HL-60 (cell line): ENCODE results near the gene GALNT9.

Experiments used
- DNase-seq, 2 experiments: peaks; one replicate each; pipeline ENCODE4 v3.0.0-alpha.2; 2010 to 2020; ENCODE audit warnings: low read depth in 1 of 2, low spot score in 1 of 2
- H3K27ac ChIP-seq: fragments of 250-450 bp; sonication (Bioruptor Pico); replicated peaks from 2 replicates; pipeline ENCODE4 v1.5.1; 2020; ENCODE audit warnings: mild to moderate bottlenecking, moderate library complexity
- H3K27me3 ChIP-seq: fragments of 250-450 bp; sonication (Bioruptor Pico); 2 replicates; pipeline ENCODE4 v1.5.1; 2021; ENCODE audit warnings: mild to moderate bottlenecking, moderate library complexity; ENCODE audit not compliant: insufficient read depth, poor library complexity, severe bottlenecking
- H3K4me3 ChIP-seq: replicated peaks from 2 replicates; pipeline ENCODE4 v1.5.1; 2011; ENCODE audit warnings: mild to moderate bottlenecking, control low read depth, low read length; ENCODE audit not compliant: insufficient read depth
- GABPA ChIP-seq: IDR thresholded peaks from 2 replicates; pipeline ENCODE4 v1.6.1; 2012; ENCODE audit warnings: low read depth
- POLR2AphosphoS5 ChIP-seq: IDR thresholded peaks from 2 replicates; pipeline ENCODE4 v1.6.1; 2012; ENCODE audit warnings: low read depth
- SPI1 ChIP-seq: IDR thresholded peaks from 2 replicates; pipeline ENCODE4 v1.6.1; 2012; ENCODE audit warnings: low read depth, mild to moderate bottlenecking, borderline replicate concordance
- TF ChIP-seq, protein P1 (sequence below): IDR thresholded peaks from one replicate; pipeline ENCODE4 v1.5.1; 2011; ENCODE audit warnings: low read length, control low read depth, inconsistent platforms; ENCODE audit not compliant: insufficient read depth
- TF ChIP-seq, protein P2 (sequence below): IDR thresholded peaks from 2 replicates; pipeline ENCODE4 v1.6.1; 2012; ENCODE audit warnings: low read depth; ENCODE audit not compliant: insufficient replicate concordance

The GALNT9 gene

DNA sequence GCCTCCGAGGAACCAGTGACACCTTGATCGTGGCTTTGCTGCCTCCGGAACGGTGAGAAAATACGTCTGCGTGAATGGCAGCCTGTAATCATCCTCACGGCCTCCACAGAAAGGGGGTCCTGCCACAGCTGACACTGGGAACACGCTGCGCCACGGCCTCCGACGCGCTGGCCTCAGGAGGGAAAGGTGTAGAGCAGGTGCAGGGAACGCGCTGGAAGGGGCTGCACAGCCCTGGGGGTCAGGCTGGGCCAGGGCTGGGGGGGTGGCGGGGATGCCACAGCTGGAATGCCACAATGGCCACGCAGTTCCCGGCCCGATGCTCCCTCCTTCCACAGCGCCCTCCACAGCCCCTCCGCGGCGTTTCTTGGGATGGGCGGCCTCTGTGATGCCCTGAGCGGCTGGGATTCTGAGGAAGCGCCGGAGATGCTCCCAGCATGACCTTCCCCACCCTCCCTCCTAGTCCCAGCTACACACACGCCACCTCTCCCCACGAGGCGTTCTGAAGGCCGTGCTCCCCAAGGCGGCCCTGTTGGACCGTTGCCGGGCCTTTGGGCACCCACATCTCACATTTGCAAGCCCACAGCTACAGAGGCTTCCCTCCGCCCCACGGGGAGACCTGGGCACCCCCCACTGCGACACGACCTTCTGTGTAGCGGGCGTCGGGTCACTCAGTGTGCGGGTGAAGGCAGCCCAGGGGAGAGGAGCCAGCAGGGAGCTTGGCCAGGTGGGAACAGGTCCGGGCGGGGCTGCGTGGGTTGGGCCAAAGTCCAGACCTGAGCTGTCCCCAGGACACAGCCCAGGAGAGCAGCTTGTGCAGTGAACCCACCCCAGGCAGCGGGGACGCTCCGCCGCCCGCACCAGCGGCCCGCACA is 31.8 kb upstream of the GALNT9 start:
- Histone ChIP-seq H3K27ac (no peak overlapping the region), H3K27me3 (peaks cover 2% of the 10 kb centered on the region), H3K4me3 (no peak overlapping the region)
- TF ChIP-seq SPI1: no peak
- TF ChIP-seq, protein P1, sequence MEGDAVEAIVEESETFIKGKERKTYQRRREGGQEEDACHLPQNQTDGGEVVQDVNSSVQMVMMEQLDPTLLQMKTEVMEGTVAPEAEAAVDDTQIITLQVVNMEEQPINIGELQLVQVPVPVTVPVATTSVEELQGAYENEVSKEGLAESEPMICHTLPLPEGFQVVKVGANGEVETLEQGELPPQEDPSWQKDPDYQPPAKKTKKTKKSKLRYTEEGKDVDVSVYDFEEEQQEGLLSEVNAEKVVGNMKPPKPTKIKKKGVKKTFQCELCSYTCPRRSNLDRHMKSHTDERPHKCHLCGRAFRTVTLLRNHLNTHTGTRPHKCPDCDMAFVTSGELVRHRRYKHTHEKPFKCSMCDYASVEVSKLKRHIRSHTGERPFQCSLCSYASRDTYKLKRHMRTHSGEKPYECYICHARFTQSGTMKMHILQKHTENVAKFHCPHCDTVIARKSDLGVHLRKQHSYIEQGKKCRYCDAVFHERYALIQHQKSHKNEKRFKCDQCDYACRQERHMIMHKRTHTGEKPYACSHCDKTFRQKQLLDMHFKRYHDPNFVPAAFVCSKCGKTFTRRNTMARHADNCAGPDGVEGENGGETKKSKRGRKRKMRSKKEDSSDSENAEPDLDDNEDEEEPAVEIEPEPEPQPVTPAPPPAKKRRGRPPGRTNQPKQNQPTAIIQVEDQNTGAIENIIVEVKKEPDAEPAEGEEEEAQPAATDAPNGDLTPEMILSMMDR: no peak
- TF ChIP-seq, protein P2, sequence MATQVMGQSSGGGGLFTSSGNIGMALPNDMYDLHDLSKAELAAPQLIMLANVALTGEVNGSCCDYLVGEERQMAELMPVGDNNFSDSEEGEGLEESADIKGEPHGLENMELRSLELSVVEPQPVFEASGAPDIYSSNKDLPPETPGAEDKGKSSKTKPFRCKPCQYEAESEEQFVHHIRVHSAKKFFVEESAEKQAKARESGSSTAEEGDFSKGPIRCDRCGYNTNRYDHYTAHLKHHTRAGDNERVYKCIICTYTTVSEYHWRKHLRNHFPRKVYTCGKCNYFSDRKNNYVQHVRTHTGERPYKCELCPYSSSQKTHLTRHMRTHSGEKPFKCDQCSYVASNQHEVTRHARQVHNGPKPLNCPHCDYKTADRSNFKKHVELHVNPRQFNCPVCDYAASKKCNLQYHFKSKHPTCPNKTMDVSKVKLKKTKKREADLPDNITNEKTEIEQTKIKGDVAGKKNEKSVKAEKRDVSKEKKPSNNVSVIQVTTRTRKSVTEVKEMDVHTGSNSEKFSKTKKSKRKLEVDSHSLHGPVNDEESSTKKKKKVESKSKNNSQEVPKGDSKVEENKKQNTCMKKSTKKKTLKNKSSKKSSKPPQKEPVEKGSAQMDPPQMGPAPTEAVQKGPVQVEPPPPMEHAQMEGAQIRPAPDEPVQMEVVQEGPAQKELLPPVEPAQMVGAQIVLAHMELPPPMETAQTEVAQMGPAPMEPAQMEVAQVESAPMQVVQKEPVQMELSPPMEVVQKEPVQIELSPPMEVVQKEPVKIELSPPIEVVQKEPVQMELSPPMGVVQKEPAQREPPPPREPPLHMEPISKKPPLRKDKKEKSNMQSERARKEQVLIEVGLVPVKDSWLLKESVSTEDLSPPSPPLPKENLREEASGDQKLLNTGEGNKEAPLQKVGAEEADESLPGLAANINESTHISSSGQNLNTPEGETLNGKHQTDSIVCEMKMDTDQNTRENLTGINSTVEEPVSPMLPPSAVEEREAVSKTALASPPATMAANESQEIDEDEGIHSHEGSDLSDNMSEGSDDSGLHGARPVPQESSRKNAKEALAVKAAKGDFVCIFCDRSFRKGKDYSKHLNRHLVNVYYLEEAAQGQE: no peak
- no peak for DNase-seq

DNA sequence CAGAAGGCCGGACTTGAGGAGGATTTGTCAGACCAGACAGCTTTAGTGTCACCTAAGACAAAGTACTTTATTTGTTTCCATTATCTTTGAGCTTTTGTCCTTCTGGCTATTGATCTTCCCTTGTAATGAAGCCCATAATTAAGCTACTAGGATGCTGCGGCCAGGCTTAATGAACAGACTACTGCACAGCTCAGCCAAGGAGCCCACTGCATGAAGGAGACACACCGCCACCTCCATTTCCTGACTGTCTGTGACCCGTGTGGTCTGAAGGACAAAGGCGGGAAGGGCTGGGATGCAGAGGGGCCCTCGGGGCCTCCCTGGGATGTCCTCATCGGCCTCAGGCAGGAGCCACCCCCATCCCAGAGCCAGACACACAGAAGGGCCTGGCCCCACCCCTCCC is 31.0 kb upstream of the GALNT9 start:
- no peak for TF ChIP-seq GABPA
- TF ChIP-seq, protein P1: no peak
- no peak for TF ChIP-seq POLR2AphosphoS5
- TF ChIP-seq, protein P2: no peak
- TF ChIP-seq SPI1: no peak
- no peak overlapping the region for H3K27ac ChIP-seq
- H3K4me3 ChIP-seq: no peak overlapping the region
- H3K27me3 ChIP-seq: peaks cover 2% of the 10 kb centered on the region
- no peak for DNase-seq

DNA sequence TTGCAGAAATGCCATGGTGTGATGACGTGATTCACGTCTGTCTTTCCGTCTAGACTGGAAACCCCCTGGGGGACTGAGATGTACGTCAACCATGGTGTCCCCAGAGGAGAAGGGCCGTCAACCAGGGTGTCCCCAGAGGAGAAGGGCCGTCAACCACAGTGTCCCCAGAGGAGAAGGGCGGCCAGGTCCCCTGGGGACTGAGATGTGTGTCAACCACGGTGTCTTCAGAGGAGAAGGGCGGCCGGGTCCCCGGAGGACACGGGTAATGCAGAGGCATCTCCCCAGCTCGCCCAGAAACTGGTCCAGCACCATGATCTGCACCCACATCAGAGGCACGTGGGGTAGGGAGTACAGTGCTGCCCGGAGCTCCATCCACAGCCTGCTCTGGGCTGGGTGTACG is 30.6 kb upstream of the GALNT9 start:
- TF ChIP-seq, protein P2: no peak
- TF ChIP-seq SPI1 (no peak), POLR2AphosphoS5 (no peak), GABPA (no peak)
- TF ChIP-seq, protein P1: no peak
- Histone ChIP-seq H3K4me3 (no peak overlapping the region), H3K27me3 (peaks cover 2% of the 10 kb centered on the region), H3K27ac (no peak overlapping the region)
- no peak for DNase-seq
